Activated CD8-positive, alpha-beta memory T cell treated with anti-CD3 and anti-CD28 coated beads, Interleukin-2, amount 50 U/mL, for 48 hours (primary cell): ENCODE data around the gene KCNE3.

Experiments used
- DNase-seq: peaks from one replicate; pipeline ENCODE4 v3.0.0-alpha.2; 2020

The KCNE3 gene

GRCh38 chr11:74471037-74471436 lies 3.7 kb upstream of the KCNE3 start:
- peak; percentile 15 for DNase-seq

- peak; percentile 25 for DNase-seq
Measured at GRCh38 chr11:74470526-74470925, 3.2 kb upstream of the KCNE3 start.

- DNase-seq = no peak
Measured at GRCh38 chr11:74468936-74469335, 1.6 kb upstream of the KCNE3 start.

- DNase-seq = no peak
Measured at GRCh38 chr11:74468521-74468920, 1.2 kb upstream of the KCNE3 start.

- peak; percentile 42 for DNase-seq
Measured at GRCh38 chr11:74468058-74468457, 709 bp upstream of the KCNE3 start.

- peak; percentile 22 for DNase-seq
Measured at GRCh38 chr11:74465291-74465708, 2.0 kb downstream of the KCNE3 start.

- DNase-seq = no peak
Measured at GRCh38 chr11:74464746-74465145, 2.6 kb downstream of the KCNE3 start.

GRCh38 chr11:74463216-74463615 lies 4.1 kb downstream of the KCNE3 start:
- DNase-seq = no peak

GRCh38 chr11:74462631-74463030 lies 4.7 kb downstream of the KCNE3 start:
- DNase-seq = peak; percentile 29

- peak; percentile 30 for DNase-seq
Measured at GRCh38 chr11:74462009-74462408, 5.3 kb downstream of the KCNE3 start.

GRCh38 chr11:74460481-74461154 lies 6.7 kb downstream of the KCNE3 start:
- DNase-seq = no peak

- DNase-seq = peak; percentile 23
Measured at GRCh38 chr11:74460065-74460464, 7.3 kb downstream of the KCNE3 start.

- no peak for DNase-seq
Measured at GRCh38 chr11:74459584-74459983, 7.8 kb downstream of the KCNE3 start.

GRCh38 chr11:74457356-74457755 lies 10.0 kb downstream of the KCNE3 start:
- no peak for DNase-seq

GRCh38 chr11:74453373-74453975 lies 13.9 kb downstream of the KCNE3 start:
- peak; percentile 78 for DNase-seq

GRCh38 chr11:74452366-74452765 lies 15.0 kb downstream of the KCNE3 start:
- no peak for DNase-seq

- DNase-seq = no peak
Measured at GRCh38 chr11:74450318-74450717, 17.0 kb downstream of the KCNE3 start.

- DNase-seq = no peak
Measured at GRCh38 chr11:74449369-74449931, 17.9 kb downstream of the KCNE3 start.

- no peak for DNase-seq
Measured at GRCh38 chr11:74447720-74448119, 19.6 kb downstream of the KCNE3 start.

GRCh38 chr11:74446532-74446938 lies 20.8 kb downstream of the KCNE3 start:
- no peak for DNase-seq

GRCh38 chr11:74444173-74444826 lies 23.0 kb downstream of the KCNE3 start:
- DNase-seq = no peak

- DNase-seq = no peak
Measured at GRCh38 chr11:74443071-74443864, 24.1 kb downstream of the KCNE3 start.

- no peak for DNase-seq
Measured at GRCh38 chr11:74442636-74443035, 24.7 kb downstream of the KCNE3 start.
